LNCaP clone FGC (cell line): Measurements from ENCODE around the gene IL3.
A peak's percentile ranks its signal among the peaks of the same experiment; 100 is the strongest.

Experiments
- DNase-seq: peaks from one replicate; pipeline ENCODE4 v3.0.0-alpha.2; 2011; ENCODE audit warnings: low read depth
- H3K4me3 ChIP-seq: 2 replicates; pipeline ENCODE4 v1.5.1; 2011; ENCODE audit warnings: mild to moderate bottlenecking, low read depth, low read length, control low read depth
- CTCF ChIP-seq: IDR thresholded peaks from 2 replicates; pipeline ENCODE4 v1.5.1; 2012; ENCODE audit warnings: mild to moderate bottlenecking; ENCODE audit not compliant: control insufficient read depth, insufficient read depth; ENCODE audit errors: extremely low read depth

The IL3 gene, protein sequence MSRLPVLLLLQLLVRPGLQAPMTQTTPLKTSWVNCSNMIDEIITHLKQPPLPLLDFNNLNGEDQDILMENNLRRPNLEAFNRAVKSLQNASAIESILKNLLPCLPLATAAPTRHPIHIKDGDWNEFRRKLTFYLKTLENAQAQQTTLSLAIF

DNA sequence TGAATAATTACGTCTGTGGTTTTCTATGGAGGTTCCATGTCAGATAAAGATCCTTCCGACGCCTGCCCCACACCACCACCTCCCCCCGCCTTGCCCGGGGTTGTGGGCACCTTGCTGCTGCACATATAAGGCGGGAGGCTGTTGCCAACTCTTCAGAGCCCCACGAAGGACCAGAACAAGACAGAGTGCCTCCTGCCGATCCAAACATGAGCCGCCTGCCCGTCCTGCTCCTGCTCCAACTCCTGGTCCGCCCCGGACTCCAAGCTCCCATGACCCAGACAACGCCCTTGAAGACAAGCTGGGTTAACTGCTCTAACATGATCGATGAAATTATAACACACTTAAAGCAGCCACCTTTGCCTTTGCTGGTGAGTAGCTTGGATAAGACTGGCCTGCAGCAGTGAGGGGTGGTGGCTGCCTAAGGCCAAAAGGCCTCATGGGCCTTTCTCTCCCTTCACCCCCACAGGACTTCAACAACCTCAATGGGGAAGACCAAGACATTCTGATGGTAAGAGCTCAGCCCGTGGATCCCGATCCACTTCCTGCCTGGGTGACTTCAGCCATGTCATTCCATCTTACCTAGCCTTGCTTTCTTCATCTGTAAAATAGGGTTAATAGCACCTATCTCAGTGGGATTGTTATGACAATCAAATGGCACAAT, at the start of gene IL3:
Gene IL3, plus strand, starts transcription at position 155 of the 661 bp plus-strand sequence. Its CDS starts 52 bp downstream, at position 207.
- no peak for DNase-seq
- no peak within 1 kb of the TSS for H3K4me3 ChIP-seq
- TF ChIP-seq CTCF: no peak

DNA sequence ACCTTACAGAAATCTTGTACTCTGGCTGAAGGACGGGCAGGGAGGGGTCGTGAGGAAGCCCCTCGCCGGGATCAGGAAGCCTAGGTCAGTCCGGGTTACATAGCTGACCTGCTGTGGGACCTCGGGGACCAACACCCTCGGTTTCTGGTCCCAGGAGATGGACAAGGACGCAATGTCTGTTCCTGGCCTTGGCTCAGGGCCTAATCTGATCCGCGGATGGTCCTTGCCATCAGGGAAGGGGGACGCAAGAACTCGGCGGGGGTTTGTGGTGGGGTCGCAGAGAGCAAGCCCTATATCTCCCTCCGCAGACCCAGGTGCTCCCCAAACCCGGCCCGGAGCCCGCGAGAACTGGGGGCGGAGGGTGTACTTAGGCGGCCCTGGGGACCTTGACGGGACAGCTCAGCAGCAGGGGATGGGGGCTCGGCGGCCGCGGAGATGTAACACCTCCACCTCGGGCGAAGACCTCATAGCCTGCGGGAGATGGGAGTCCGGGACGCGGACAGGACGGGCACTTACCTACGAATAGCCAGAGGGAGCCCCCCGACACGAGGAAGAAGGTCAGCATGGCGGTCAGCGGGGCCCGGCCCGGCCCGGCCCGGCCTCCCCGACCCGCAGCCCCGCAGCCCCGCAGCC, 49.4 kb upstream of the IL3 start:
- H3K4me3 ChIP-seq: peak overlapping the region; percentile 53
- no peak for TF ChIP-seq CTCF
- no peak for DNase-seq

GRCh38 chr5:132011622-132012343, 48.7 kb upstream of the IL3 start, which contains the start of gene ACSL6:
ACSL6 (minus strand) TSS chr5:132011658; CDS start chr5:132011553, 105 bp downstream.
- DNase-seq: no peak
- H3K4me3 ChIP-seq: peak within 1 kb of the TSS; percentile 53
- TF ChIP-seq CTCF: no peak

DNA sequence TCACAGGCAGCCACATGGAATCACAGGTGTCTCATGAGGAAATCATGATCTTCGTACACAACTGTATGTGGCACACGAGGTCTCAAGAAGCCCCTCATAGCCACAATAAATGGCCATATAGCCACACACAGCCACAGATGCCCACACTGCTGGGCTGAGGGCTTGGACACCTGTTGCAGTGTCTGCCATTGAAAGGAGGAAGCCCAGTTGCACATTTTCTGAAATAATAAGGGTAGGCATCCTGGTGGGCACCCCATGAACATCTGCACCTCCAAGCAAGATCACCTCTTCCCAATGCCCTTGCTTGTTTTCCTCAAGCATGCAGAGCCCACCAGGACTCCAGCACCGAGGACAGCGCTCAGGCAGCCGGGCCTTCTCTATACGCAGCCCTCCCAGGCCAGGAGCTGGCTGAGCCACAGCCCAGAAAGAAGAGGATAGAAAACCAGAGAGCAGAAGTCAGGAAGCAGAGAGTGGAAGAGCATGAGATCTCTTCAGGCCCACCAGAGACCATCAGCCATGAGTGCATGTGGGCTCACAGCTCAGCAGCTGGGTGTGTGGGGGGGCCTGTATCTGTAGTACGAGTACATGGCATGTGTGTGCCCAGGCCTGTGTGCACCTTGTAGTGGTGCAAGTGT, 48.0 kb upstream of the IL3 start:
- H3K4me3 ChIP-seq: no peak overlapping the region
- TF ChIP-seq CTCF: no peak
- DNase-seq: no peak

GRCh38 chr5:132013006-132013689, 47.3 kb upstream of the IL3 start:
- DNase-seq: no peak
- no peak overlapping the region for H3K4me3 ChIP-seq
- TF ChIP-seq CTCF: no peak

- H3K4me3 ChIP-seq: no peak overlapping the region
- no peak for DNase-seq
- no peak for TF ChIP-seq CTCF
Measured at GRCh38 chr5:132013711-132014110, 46.7 kb upstream of the IL3 start.
